Uterus (tissue), 2 donors: Measurements from ENCODE around the gene ELANE.

Experiments
- CTCF ChIP-seq, 4 experiments: fragments of 200-600 bp in 2 of 4; fragments of 450-650 bp in 2 of 4; sonication (generic) in 2 of 4; IDR thresholded peaks; one replicate each; pipeline ENCODE4 v1.5.1; 2016 to 2019; ENCODE audit warnings: antibody characterized with exemption in 4 of 4, mild to moderate bottlenecking in 2 of 4, moderate library complexity in 1 of 4
- POLR2A ChIP-seq, 2 donors: fragments of 450-650 bp; IDR thresholded peaks; one replicate each; pipeline ENCODE4 v1.6.1; 2016; ENCODE audit warnings: antibody characterized with exemption in 2 of 2, mild to moderate bottlenecking in 1 of 2, moderate library complexity in 1 of 2

GRCh38 chr19:876780-877314 lies 24.7 kb downstream of the ELANE start:
- TF ChIP-seq CTCF (IDR thresholded peaks at IDR 0.05) (no peak), POLR2A (IDR thresholded peaks at IDR 0.05) (no peak)
